ENCODE data around the gene RMDN3. TPM values are rescaled to one million over a fixed set of nuclear protein-coding genes. Genes with fewer than 3 reads are reported as not detected.

RMDN3 gene
- total and polyA plus RNA-seq, 2 of the 13 experiments (the other 11 are each of a cell fraction or from before 2014, with no cell fraction given): 16.8 to 19.5 TPM

DNA sequence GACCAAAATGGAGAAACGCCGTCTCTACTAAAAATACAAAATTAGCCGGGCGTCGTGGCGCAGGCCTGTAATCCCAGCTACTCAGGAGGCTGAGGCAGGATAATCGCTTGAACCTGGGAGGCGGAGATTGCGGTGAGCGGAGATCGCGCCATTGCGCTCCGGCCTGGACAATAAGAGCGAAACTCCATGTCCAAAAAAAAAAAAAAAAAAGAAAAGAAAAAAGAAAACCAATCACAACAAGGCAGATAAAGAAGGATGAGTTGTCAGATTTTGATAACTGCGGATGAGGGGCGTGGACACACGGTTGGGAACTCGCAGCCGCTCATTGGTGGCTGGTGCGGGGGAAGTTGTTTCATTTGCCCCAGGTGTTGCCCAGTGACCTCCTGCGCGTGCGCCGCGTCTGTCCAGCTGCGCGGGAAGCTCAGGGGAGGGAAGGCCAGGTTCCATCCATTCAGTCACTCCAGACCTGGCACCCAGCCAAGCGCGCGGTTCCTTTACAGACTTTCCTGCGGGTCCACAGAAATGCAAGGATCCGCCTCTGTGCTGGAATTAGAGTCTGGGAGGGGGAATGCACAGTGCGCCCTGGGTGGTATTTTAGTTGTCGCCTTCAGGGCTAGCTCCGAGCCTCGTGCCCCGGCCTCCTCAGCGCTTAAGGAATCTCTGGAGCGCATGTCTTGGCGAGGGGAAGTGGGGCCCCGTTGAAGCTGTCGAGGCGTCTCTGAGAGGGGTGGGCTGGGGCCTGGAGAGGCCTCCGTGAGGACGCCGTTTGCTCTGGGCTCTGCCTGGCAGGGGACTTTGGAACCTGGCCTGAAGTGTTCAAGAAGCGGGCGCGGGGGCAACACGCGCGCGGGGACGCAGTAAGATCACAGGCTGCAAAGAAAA, 8.1 kb upstream of the RMDN3 start (continued):
- TF ChIP-seq, protein P1, sequence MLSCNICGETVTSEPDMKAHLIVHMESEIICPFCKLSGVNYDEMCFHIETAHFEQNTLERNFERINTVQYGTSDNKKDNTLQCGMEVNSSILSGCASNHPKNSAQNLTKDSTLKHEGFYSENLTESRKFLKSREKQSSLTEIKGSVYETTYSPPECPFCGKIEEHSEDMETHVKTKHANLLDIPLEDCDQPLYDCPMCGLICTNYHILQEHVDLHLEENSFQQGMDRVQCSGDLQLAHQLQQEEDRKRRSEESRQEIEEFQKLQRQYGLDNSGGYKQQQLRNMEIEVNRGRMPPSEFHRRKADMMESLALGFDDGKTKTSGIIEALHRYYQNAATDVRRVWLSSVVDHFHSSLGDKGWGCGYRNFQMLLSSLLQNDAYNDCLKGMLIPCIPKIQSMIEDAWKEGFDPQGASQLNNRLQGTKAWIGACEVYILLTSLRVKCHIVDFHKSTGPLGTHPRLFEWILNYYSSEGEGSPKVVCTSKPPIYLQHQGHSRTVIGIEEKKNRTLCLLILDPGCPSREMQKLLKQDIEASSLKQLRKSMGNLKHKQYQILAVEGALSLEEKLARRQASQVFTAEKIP (CRISPR knock-in tag; IDR thresholded peaks at IDR 0.05; ENCODE audit: borderline replicate concordance): no peak
- TF ChIP-seq AHR (CRISPR knock-in tag; IDR thresholded peaks at IDR 0.05) (no peak), SAP130 (CRISPR knock-in tag; IDR thresholded peaks at IDR 0.05; ENCODE audit: low read depth) (peak; percentile 10; the same call in 1 of the 2 replicates), ZNF430 (CRISPR knock-in tag; IDR thresholded peaks at IDR 0.05) (no peak; the same call in 1 of the 2 replicates), BRD4 (CRISPR knock-in tag; IDR thresholded peaks at IDR 0.05) (0 out of 2 replicates have a peak, but pooled peaks have one; percentile 18), ZFP37 (CRISPR knock-in tag; IDR thresholded peaks at IDR 0.05; ENCODE audit: borderline replicate concordance) (peak; percentile 87; the same call in 1 of the 2 replicates), DNMT1 (CRISPR knock-in tag; IDR thresholded peaks at IDR 0.05) (no peak), TCF7L2 (IDR thresholded peaks at IDR 0.05; ENCODE audit: low read depth, low read length) (no peak), ZNF780A (CRISPR knock-in tag; IDR thresholded peaks at IDR 0.05) (0 out of 2 replicates have a peak, but pooled peaks have one; percentile 6), ZNF431 (CRISPR knock-in tag; IDR thresholded peaks at IDR 0.05; ENCODE audit: borderline replicate concordance, low read depth) (peak; percentile 54; the same call in 1 of the 2 replicates), RNF2 (conservative IDR thresholded peaks at IDR 0.05; ENCODE audit: low read depth) (peak; percentile 64), PRMT3 (CRISPR knock-in tag; IDR thresholded peaks at IDR 0.05; ENCODE audit: borderline replicate concordance, low read depth) (no peak), MBNL3 (CRISPR knock-in tag; conservative IDR thresholded peaks at IDR 0.05) (no peak), ZIK1 (CRISPR knock-in tag; IDR thresholded peaks at IDR 0.05; ENCODE audit: borderline replicate concordance, low read depth) (no peak), ZMYM3 (CRISPR knock-in tag; IDR thresholded peaks at IDR 0.05) (no peak; the same call in 1 of the 2 replicates), SYNCRIP (IDR thresholded peaks at IDR 0.05; ENCODE audit: insufficient read depth, low read depth, low read length) (no peak), NCOA5 (CRISPR knock-in tag; IDR thresholded peaks at IDR 0.05) (no peak), SRF (IDR thresholded peaks at IDR 0.05; ENCODE audit: low read depth, low read length) (no peak)
- TF ChIP-seq, protein P2, sequence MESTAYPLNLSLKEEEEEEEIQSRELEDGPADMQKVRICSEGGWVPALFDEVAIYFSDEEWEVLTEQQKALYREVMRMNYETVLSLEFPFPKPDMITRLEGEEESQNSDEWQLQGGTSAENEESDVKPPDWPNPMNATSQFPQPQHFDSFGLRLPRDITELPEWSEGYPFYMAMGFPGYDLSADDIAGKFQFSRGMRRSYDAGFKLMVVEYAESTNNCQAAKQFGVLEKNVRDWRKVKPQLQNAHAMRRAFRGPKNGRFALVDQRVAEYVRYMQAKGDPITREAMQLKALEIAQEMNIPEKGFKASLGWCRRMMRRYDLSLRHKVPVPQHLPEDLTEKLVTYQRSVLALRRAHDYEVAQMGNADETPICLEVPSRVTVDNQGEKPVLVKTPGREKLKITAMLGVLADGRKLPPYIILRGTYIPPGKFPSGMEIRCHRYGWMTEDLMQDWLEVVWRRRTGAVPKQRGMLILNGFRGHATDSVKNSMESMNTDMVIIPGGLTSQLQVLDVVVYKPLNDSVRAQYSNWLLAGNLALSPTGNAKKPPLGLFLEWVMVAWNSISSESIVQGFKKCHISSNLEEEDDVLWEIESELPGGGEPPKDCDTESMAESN (CRISPR knock-in tag; conservative IDR thresholded peaks at IDR 0.05): peak; percentile 36; the same call in 1 of the 2 replicates
- TF ChIP-seq, protein P3, sequence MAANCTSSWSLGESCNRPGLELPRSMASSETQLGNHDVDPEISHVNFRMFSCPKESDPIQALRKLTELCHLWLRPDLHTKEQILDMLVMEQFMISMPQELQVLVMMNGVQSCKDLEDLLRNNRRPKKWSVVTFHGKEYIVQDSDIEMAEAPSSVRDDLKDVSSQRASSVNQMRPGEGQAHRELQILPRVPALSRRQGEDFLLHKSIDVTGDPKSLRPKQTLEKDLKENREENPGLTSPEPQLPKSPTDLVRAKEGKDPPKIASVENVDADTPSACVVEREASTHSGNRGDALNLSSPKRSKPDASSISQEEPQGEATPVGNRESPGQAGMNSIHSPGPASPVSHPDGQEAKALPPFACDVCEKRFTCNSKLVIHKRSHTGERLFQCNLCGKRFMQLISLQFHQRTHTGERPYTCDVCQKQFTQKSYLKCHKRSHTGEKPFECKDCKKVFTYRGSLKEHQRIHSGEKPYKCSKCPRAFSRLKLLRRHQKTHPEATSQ (CRISPR knock-in tag; IDR thresholded peaks at IDR 0.05; ENCODE audit: borderline replicate concordance): 0 out of 2 replicates have a peak, but pooled peaks have one; percentile 69
- TF ChIP-seq, protein P4, sequence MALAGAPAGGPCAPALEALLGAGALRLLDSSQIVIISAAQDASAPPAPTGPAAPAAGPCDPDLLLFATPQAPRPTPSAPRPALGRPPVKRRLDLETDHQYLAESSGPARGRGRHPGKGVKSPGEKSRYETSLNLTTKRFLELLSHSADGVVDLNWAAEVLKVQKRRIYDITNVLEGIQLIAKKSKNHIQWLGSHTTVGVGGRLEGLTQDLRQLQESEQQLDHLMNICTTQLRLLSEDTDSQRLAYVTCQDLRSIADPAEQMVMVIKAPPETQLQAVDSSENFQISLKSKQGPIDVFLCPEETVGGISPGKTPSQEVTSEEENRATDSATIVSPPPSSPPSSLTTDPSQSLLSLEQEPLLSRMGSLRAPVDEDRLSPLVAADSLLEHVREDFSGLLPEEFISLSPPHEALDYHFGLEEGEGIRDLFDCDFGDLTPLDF (CRISPR knock-in tag; IDR thresholded peaks at IDR 0.05): peak; percentile 91
- TF ChIP-seq, protein P5, sequence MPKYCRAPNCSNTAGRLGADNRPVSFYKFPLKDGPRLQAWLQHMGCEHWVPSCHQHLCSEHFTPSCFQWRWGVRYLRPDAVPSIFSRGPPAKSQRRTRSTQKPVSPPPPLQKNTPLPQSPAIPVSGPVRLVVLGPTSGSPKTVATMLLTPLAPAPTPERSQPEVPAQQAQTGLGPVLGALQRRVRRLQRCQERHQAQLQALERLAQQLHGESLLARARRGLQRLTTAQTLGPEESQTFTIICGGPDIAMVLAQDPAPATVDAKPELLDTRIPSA (CRISPR knock-in tag; IDR thresholded peaks at IDR 0.05; ENCODE audit: borderline replicate concordance): no peak

Measured in HepG2 (cell line).